Thyroid gland (tissue), 4 donors: ENCODE measurements around the gene HSF5. TPM values are rescaled to one million over a fixed set of nuclear protein-coding genes. Genes with fewer than 3 reads are reported as not detected.

ENCODE experiments used
- DNase-seq, 2 donors: peaks; one replicate each; pipeline ENCODE4 v3.0.0-alpha.2; 2019
- H3K27ac ChIP-seq, 3 donors: fragments of 200-600 bp; sonication (generic); 1 replicate in 2 of 3; 2 replicates in 1 of 3; pipeline ENCODE4 v1.5.1; 2016 to 2019; ENCODE audit warnings: mild to moderate bottlenecking in 1 of 3, moderate library complexity in 1 of 3
- H3K27me3 ChIP-seq: fragments of 200-600 bp; sonication (generic); one replicate; pipeline ENCODE4 v1.5.1; 2019
- H3K36me3 ChIP-seq, 2 donors: fragments of 200-600 bp; sonication (generic); one replicate each; pipeline ENCODE4 v1.5.1; 2016 to 2019
- H3K4me1 ChIP-seq, 2 donors: fragments of 200-600 bp; sonication (generic); one replicate each; pipeline ENCODE4 v1.5.1; 2017 to 2019
- H3K4me3 ChIP-seq, 3 donors: fragments of 200-600 bp; sonication (generic); replicated peaks in 1 of 3; 1 replicate in 2 of 3; 2 replicates in 1 of 3; pipeline ENCODE4 v1.5.1; 2016; ENCODE audit warnings: mild to moderate bottlenecking in 1 of 3
- H3K9me3 ChIP-seq: fragments of 200-600 bp; sonication (generic); one replicate; pipeline ENCODE4 v1.5.1; 2017
- CTCF ChIP-seq, 6 experiments: fragments of 200-600 bp in 3 of 6; fragments of 450-650 bp in 3 of 6; sonication (generic) in 3 of 6; IDR thresholded peaks; one replicate each; pipeline ENCODE4 v1.5.1; 2016 to 2019; ENCODE audit warnings: antibody characterized with exemption in 6 of 6, mild to moderate bottlenecking in 2 of 6, inconsistent platforms in 1 of 6, moderate library complexity in 1 of 6
- POLR2A ChIP-seq, 2 donors: fragments of 450-650 bp; IDR thresholded peaks; one replicate each; pipeline ENCODE4 v1.6.1; 2017; ENCODE audit warnings: antibody characterized with exemption in 2 of 2, mild to moderate bottlenecking in 2 of 2, moderate library complexity in 1 of 2
- WGBS, 2 donors: methylation state at CpG; one replicate each; pipeline ENCODE4 v1.1.5; 2017; 5-methylcytosine and 5-hydroxymethylcytosine counted together
- intact Hi-C: fragments of 100-400 bp; cut with DNase I; formaldehyde crosslinking; loops from one replicate; pipeline ENCODE4 v1.15.1; 2023
- total RNA-seq, 4 donors: library from RNA; depleted of rRNA; stranded (reverse); fragments of >200 nt; gene quantifications; one replicate each; pipeline ENCODE4 v1.2.3, GENCODE V29; 2016

HSF5 gene
- total RNA-seq, 4 donors from 2014 or later, result 0.10 to 0.25 (median 0.12) TPM

GRCh38 chr17:58534901-58535421 lies 46.8 kb upstream of the HSF5 start:
- H3K4me1 ChIP-seq, result peaks cover 6 to 21% of the 10 kb centered on the region in 2 donors
- no peaks in the 10 kb centered on the region for H3K36me3 ChIP-seq
- 86 to 88% methylated on average over 4 of the region's 4 CpGs for WGBS, 2 donors
- no peaks in the 10 kb centered on the region for H3K27me3 ChIP-seq
- DNase-seq, result no peak
- no peak overlapping the region for H3K27ac ChIP-seq
- no peaks in the 10 kb centered on the region for H3K9me3 ChIP-seq
- TF ChIP-seq POLR2A (IDR thresholded peaks at IDR 0.05), result no peak
- no peak for TF ChIP-seq CTCF (IDR thresholded peaks at IDR 0.05)
- H3K4me3 ChIP-seq, result no peak overlapping the region
- intact Hi-C loops, result no loop called here

GRCh38 chr17:58534331-58534730 lies 46.1 kb upstream of the HSF5 start:
- DNase-seq, result no peak
- 80 to 89% methylated on average over 3 of the region's 3 CpGs for WGBS, 2 donors
- H3K36me3 ChIP-seq, result no peaks in the 10 kb centered on the region
- no peak overlapping the region for H3K27ac ChIP-seq
- H3K4me1 ChIP-seq, result peaks cover 6 to 21% of the 10 kb centered on the region in 2 donors
- no peaks in the 10 kb centered on the region for H3K27me3 ChIP-seq
- H3K4me3 ChIP-seq, result no peak overlapping the region
- TF ChIP-seq CTCF (IDR thresholded peaks at IDR 0.05), result no peak
- no peak for TF ChIP-seq POLR2A (IDR thresholded peaks at IDR 0.05)
- H3K9me3 ChIP-seq, result no peaks in the 10 kb centered on the region
- intact Hi-C loops, result no loop called here

GRCh38 chr17:58533616-58534188 lies 45.5 kb upstream of the HSF5 start:
- TF ChIP-seq CTCF (IDR thresholded peaks at IDR 0.05) (no peak), POLR2A (IDR thresholded peaks at IDR 0.05) (no peak)
- Histone ChIP-seq H3K27me3 (no peaks in the 10 kb centered on the region), H3K36me3 (no peaks in the 10 kb centered on the region), H3K9me3 (no peaks in the 10 kb centered on the region), H3K27ac (no peak overlapping the region), H3K4me1 (peaks cover 6 to 19% of the 10 kb centered on the region in 2 donors), H3K4me3 (no peak overlapping the region)
- WGBS, 2 donors, result 89 to 98% methylated on average over 4 to 5 of the region's 5 CpGs
- intact Hi-C loops, result no loop called here
- DNase-seq, result no peak

- Histone ChIP-seq H3K4me1 (peaks cover 6 to 24% of the 10 kb centered on the region in 2 donors), H3K4me3 (peak overlapping the region in 1 of 3 donors; percentile 44), H3K36me3 (no peaks in the 10 kb centered on the region), H3K27ac (no peak overlapping the region), H3K27me3 (no peaks in the 10 kb centered on the region), H3K9me3 (no peaks in the 10 kb centered on the region)
- intact Hi-C loops, result no loop called here
- no peak for DNase-seq
- 50 to 57% methylated on average over 3 of the region's 3 CpGs for WGBS, 2 donors
- TF ChIP-seq POLR2A (IDR thresholded peaks at IDR 0.05) (no peak), CTCF (IDR thresholded peaks at IDR 0.05) (no peak)
Observed at GRCh38 chr17:58532555-58532951, 44.3 kb upstream of the HSF5 start.

- H3K27me3 ChIP-seq, result no peaks in the 10 kb centered on the region
- intact Hi-C loops, result no loop called here
- peak overlapping the region in 1 of 3 donors; percentile 41 for H3K27ac ChIP-seq
- H3K9me3 ChIP-seq, result no peaks in the 10 kb centered on the region
- WGBS, 2 donors, result 3 to 12% methylated on average over 7 to 36 of the region's 82 CpGs
- peaks cover 6 to 28% of the 10 kb centered on the region in 2 donors for H3K4me1 ChIP-seq
- no peaks in the 10 kb centered on the region for H3K36me3 ChIP-seq
- TF ChIP-seq POLR2A (IDR thresholded peaks at IDR 0.05), result peak in 1 of 2 donors; percentile 29
- no peak for TF ChIP-seq CTCF (IDR thresholded peaks at IDR 0.05)
- DNase-seq, result peak; percentile 57
- H3K4me3 ChIP-seq, result peak overlapping the region in 2 of 3 donors; percentile 25 to 44
Observed at GRCh38 chr17:58531661-58532554, 43.7 kb upstream of the HSF5 start.
